Mucosa of rectum (tissue), 2 donors: ENCODE data around the gene RUSC2.
"Not testable (repeated sequence)": the region's sequence is repeated elsewhere in the genome, so short reads cannot be mapped to it uniquely, and the experiment has no call there.

Experiments used
- H3K27ac ChIP-seq, 2 donors: one replicate each; pipeline ENCODE4 v1.7.0; 2013; ENCODE audit warnings: inconsistent platforms in 2 of 2, low read depth in 2 of 2, low read length in 2 of 2
- H3K27me3 ChIP-seq, 2 donors: one replicate each; pipeline ENCODE4 v1.7.0; 2013; ENCODE audit warnings: low read length in 2 of 2; ENCODE audit not compliant: control insufficient read depth in 2 of 2, insufficient read depth in 2 of 2
- H3K36me3 ChIP-seq, 2 donors: one replicate each; pipeline ENCODE4 v1.7.0; 2013; ENCODE audit warnings: low read length in 2 of 2; ENCODE audit not compliant: control insufficient read depth in 2 of 2, insufficient read depth in 2 of 2
- H3K4me1 ChIP-seq, 2 donors: one replicate each; pipeline ENCODE4 v1.7.0; 2013; ENCODE audit warnings: low read length in 2 of 2, mild to moderate bottlenecking in 1 of 2; ENCODE audit not compliant: control insufficient read depth in 2 of 2, insufficient read depth in 2 of 2
- H3K4me3 ChIP-seq, 2 donors: one replicate each; pipeline ENCODE4 v1.7.0; 2013; ENCODE audit warnings: low read length in 2 of 2
- H3K9ac ChIP-seq, 2 donors: one replicate each; pipeline ENCODE4 v1.7.0; 2013; ENCODE audit warnings: low read length in 2 of 2, low read depth in 1 of 2, mild to moderate bottlenecking in 1 of 2
- H3K9me3 ChIP-seq, 2 donors: one replicate each; pipeline ENCODE4 v1.7.0; 2013; ENCODE audit warnings: low read length in 2 of 2; ENCODE audit not compliant: control insufficient read depth in 2 of 2
- donor health status: healthy.
- donor health status: Normal muscosa, but diverticular disease.

RUSC2 gene

GRCh38 chr9:35477211-35477855 is 12.6 kb upstream of the RUSC2 start:
- not testable (repeated sequence) for H3K27ac ChIP-seq, H3K27me3 ChIP-seq, H3K36me3 ChIP-seq, H3K4me3 ChIP-seq, H3K9me3 ChIP-seq, H3K9ac ChIP-seq, H3K4me1 ChIP-seq

- Histone ChIP-seq H3K9me3 (no peaks in the 10 kb centered on the region), H3K9ac (no peak overlapping the region), H3K27ac (no peak overlapping the region), H3K4me1 (no peaks in the 10 kb centered on the region), H3K4me3 (no peak overlapping the region), H3K27me3 (peaks cover 0 to 3% of the 10 kb centered on the region in 2 donors), H3K36me3 (no peaks in the 10 kb centered on the region)
These were observed 11.0 kb upstream of the RUSC2 start for GRCh38 chr9:35478871-35479270.

- no peak overlapping the region for H3K9ac ChIP-seq
- no peak overlapping the region for H3K4me3 ChIP-seq
- no peaks in the 10 kb centered on the region for H3K9me3 ChIP-seq
- H3K27me3 ChIP-seq, result no peaks in the 10 kb centered on the region
- H3K4me1 ChIP-seq, result no peaks in the 10 kb centered on the region
- no peaks in the 10 kb centered on the region for H3K36me3 ChIP-seq
- no peak overlapping the region for H3K27ac ChIP-seq
These were observed 8.4 kb upstream of the RUSC2 start for GRCh38 chr9:35481347-35481975.

- Histone ChIP-seq H3K4me1 (no peaks in the 10 kb centered on the region), H3K27me3 (no peaks in the 10 kb centered on the region), H3K9ac (no peak overlapping the region), H3K4me3 (no peak overlapping the region), H3K36me3 (no peaks in the 10 kb centered on the region), H3K9me3 (no peaks in the 10 kb centered on the region), H3K27ac (no peak overlapping the region)
These were observed 7.8 kb upstream of the RUSC2 start for GRCh38 chr9:35482071-35482470.

- no peak overlapping the region for H3K27ac ChIP-seq
- no peaks in the 10 kb centered on the region for H3K36me3 ChIP-seq
- no peaks in the 10 kb centered on the region for H3K9me3 ChIP-seq
- no peak overlapping the region for H3K4me3 ChIP-seq
- H3K9ac ChIP-seq, result no peak overlapping the region
- no peaks in the 10 kb centered on the region for H3K27me3 ChIP-seq
- H3K4me1 ChIP-seq, result no peaks in the 10 kb centered on the region
These were observed 5.5 kb upstream of the RUSC2 start for GRCh38 chr9:35484406-35484805.

- Histone ChIP-seq H3K9me3 (no peaks in the 10 kb centered on the region), H3K4me3 (no peak overlapping the region), H3K36me3 (no peaks in the 10 kb centered on the region), H3K9ac (no peak overlapping the region), H3K27ac (no peak overlapping the region), H3K27me3 (no peaks in the 10 kb centered on the region), H3K4me1 (peaks cover 0 to 2% of the 10 kb centered on the region in 2 donors)
These were observed 2.8 kb upstream of the RUSC2 start for GRCh38 chr9:35487081-35487480.

- Histone ChIP-seq H3K27me3 (no peaks in the 10 kb centered on the region), H3K27ac (no peak overlapping the region), H3K9ac (no peak overlapping the region), H3K4me3 (no peak overlapping the region), H3K4me1 (peaks cover 0 to 2% of the 10 kb centered on the region in 2 donors), H3K36me3 (no peaks in the 10 kb centered on the region), H3K9me3 (no peaks in the 10 kb centered on the region)
These were observed 1.9 kb upstream of the RUSC2 start for GRCh38 chr9:35488021-35488420.

- Histone ChIP-seq H3K4me3 (peak overlapping the region in 1 of 2 donors; percentile 73), H3K4me1 (peaks cover 0 to 2% of the 10 kb centered on the region in 2 donors), H3K27me3 (no peaks in the 10 kb centered on the region), H3K27ac (peak overlapping the region; percentile 75 to 79), H3K36me3 (no peaks in the 10 kb centered on the region), H3K9me3 (no peaks in the 10 kb centered on the region), H3K9ac (no peak overlapping the region)
These were observed 1.2 kb upstream of the RUSC2 start for GRCh38 chr9:35488566-35489312.

- Histone ChIP-seq H3K4me1 (peaks cover 0 to 2% of the 10 kb centered on the region in 2 donors), H3K4me3 (peak overlapping the region; percentile 73 to 80), H3K9ac (peak overlapping the region; percentile 75 to 78), H3K27me3 (no peaks in the 10 kb centered on the region), H3K36me3 (no peaks in the 10 kb centered on the region), H3K9me3 (no peaks in the 10 kb centered on the region), H3K27ac (peak overlapping the region; percentile 75 to 79)
These were observed 421 bp downstream of the RUSC2 start for GRCh38 chr9:35490155-35490909.
